Measurements from ENCODE around the gene TPST1.
"Not testable (repeated sequence)": the region's sequence is repeated elsewhere in the genome, so short reads cannot be mapped to it uniquely, and the experiment has no call there.

The TPST1 gene

DNA sequence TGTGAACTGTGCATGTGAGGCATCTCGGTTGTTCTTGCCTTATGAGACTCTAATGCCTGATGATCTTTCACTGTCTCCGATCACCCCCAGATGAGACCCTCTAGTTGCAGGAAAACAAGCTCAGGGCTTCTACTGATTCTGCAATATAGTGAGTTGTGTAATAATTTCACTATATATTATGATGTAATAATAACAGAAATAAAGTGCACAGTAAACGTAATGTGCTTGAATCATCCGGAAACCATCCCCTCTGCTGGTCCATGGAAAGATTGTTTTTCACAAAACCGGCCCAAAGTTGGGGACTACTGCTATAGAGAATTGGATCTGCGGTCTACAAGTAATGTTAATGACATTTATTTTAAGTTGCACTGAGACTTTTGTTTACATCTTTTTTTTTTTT lies 126.7 kb downstream of the TPST1 start:
- peak; percentile 15 for DNase-seq (ENCODE audit: low read depth)

DNA sequence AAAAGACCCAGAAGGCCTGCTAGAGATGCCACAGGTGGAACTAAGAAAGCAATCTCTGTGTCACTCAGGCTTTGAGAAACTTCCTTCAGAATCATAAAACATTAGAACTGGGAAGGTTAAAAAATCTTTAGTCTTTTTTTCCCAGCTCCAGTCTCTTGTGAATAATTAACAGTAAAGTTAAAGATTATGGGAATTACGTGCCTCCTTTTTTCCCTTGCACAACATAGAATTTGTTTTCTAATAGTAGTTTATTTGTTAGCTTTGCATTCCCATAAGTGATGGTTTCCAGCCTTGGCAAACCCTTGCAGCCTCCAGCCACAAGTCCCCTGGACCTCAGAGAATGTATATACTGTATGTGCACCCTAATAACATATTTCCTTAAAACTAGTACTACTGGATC lies 128.3 kb downstream of the TPST1 start:
- no peak for DNase-seq (ENCODE audit: low read depth)

DNA sequence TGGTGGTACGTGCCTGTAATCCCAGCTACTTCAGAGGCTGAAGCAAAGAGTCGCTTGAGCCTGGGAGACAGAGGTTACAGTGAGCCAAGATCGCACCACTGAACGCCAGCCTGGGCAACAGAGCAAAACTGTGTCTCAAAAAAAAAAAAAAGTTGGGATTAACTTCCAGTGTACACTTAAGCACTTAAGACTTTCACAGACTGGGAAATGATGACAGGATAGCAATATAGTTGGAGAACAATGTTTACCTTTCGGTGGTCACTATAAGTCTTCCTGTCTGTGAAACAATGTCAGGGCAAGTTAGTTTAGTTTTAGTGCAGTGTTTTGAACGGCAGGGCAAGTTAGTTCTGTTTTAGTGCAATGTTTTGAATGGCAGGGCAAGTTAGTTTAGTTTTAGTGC lies 130.2 kb downstream of the TPST1 start:
- DNase-seq (ENCODE audit: low read depth) = peak; percentile 47

DNA sequence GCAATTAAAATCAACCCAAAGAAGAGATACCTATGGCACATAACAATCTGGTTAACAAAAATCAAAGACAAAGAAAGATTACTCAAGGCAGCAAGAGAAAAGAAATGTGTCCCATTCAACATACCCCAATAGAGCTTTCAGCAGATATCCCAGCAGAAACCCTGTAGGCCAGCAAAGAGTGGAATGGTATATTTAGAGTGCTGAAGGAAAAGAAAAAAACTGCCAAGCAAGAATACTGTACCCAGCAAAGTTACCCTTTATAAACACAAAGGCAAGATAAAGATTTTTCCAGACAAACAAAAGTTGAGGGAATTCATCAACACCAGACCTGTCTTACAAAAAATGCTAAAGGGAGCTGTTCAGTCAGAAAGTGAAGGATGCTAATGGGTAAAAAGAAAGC lies 131.6 kb downstream of the TPST1 start:
- no peak for DNase-seq (ENCODE audit: low read depth)

DNA sequence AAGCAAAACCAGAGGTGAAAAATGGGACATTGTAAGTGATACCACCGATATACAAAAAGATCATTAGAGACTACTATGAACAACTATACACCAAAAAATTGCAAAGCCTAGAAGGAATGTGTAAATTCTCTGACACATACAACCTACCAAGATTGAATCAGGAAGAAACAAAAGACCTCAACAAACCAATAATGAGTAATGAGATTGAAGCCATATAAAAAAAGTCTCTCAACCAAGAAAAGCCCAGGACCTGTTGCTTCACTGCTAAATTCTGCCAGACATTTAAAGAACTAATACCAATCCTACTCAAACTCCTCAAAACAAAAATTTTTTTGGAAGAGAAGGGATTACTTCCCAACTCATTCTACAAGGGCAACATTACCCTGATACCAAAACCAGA lies 134.0 kb downstream of the TPST1 start:
- DNase-seq (ENCODE audit: low read depth) = no peak

DNA sequence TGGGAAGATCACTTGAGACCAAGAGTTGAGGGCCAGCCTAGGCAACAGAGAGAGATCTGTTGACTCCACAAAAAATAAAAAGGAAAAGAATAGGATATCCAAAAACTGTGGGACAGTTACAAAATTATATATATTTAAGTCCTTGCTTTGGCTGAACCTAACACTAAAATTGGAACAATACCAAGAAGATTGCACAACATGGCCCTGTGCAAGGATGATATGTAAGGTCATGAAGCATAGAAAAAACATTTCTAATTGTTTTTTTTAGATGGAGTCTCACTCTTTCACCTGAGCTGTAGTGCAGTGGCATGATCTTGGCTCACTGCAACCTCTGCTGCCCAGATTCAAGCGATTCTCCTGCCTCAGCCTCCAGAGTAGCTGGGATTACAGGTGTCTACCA lies 139.0 kb downstream of the TPST1 start:
- DNase-seq (ENCODE audit: low read depth) = peak; percentile 84

DNA sequence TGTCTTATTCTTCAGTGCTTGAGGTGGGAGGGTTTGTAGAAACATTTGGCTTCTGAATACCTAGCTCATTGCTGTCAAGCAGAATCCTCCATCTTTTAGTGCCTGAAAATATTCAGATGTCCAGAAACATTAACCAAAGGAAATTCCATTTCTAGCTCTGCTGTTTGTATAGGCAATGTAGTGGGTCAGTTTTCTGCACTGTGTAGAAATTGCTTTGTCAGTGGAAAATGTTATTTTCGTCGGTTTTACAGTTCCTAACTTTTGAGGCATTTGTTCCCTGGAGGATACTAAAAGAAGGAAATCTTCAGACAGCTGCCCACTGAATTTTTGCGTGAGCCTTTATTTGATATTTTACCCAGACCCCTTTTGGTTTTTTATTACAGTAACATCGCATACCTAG lies 143.4 kb downstream of the TPST1 start:
- no peak for DNase-seq (ENCODE audit: low read depth)

DNA sequence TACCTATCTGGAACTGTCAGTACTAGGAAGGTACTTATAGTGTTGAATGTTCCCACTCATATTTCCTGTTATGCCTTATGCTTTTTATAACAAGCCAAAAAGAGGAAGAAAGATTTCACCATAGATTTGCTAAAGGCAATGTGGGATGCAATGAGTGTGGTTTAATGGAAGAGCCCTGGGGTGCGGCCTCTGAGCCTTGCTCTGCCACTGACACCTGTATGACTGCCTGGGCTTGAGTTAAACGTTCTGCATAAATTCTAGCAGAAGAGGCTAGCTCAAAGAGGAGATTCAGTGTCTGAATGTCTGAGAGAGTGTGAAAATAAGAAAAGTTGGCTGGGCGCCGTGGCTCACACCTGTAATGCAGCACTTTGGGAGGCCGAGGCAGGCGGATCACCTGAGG lies 143.8 kb downstream of the TPST1 start:
- no peak for DNase-seq (ENCODE audit: low read depth)

DNA sequence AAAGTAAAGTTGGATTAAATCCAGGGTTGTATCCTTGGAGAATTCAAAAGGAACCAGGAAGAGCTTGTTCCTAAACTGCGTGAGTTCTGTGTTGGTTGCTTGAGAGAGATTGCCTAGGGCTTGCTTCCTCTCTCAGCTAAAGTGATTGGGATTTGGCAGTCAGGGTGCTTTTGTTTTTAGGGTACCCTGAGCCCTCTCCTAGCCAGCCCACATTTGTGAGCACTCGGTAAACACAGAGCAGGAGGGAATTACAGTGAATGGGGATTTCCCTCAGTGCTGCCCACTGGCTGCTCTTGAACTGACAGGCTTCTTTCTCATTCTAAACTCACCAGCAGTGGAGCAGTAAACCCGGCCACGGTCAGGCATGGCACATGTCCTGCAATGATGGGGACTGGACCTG lies 146.9 kb downstream of the TPST1 start:
- peak; percentile 61 for DNase-seq (ENCODE audit: low read depth)

DNA sequence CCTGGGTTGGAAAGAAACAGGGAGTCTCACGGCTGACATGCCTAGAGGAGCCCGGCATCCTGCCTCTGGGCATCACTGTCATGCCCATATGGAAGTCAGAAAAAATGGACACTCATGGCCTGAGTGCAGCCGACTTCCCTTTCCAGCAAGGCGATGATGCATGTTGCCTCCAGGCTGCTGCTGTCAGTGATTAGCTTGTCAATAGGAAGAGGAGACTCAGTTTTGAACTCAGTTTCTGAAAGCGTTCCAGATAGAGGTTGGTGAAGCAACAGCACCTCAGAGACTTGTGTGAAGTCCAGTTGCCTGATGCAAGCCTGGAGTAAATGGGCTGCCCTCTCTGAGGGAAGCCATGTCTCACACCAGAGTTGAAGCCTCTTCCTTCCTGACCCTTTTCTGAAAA lies 148.4 kb downstream of the TPST1 start:
- DNase-seq (ENCODE audit: low read depth) = peak; percentile 87

DNA sequence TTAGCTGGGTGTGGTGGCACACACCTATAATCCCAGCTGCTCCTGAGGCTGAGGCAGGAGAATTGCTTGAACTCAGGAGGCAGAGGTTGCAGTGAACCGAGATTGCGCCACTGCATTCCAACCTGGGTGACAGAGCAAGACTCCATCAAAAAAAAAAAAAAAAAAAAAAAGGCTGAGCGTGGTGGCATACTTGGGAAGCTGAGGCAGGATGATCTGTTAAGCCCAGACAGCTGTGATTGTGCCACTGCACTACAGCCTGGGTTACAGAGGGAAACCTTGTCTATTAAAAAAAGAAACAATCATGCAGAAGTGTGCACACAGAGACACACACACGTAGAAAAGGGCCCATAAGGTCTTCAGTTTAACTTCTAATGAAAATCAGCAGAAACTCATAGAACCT lies 150.6 kb downstream of the TPST1 start:
- DNase-seq (ENCODE audit: low read depth) = peak; percentile 23

DNA sequence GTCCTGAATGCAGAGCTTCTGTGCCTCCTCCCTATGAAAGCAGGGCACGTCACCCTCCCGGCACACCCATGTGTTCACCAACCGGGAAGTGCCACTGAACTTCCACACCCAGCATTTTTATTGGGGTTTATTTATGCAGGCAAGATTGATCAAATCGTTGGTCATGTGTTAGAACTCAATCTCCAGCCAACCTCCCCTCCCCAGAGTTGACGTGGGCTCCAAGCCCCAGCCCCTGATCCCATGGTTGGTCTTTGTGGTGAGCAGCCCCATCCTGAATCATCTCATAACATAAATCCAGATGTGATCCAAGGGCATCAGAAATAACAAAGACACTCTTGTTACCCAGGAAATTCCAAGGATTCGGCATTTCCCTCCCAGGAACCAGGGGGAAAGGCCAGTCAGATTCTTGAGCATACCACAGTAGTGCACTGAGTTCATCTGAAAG lies 151.2 kb downstream of the TPST1 start:
- no peak for DNase-seq (ENCODE audit: low read depth)

DNA sequence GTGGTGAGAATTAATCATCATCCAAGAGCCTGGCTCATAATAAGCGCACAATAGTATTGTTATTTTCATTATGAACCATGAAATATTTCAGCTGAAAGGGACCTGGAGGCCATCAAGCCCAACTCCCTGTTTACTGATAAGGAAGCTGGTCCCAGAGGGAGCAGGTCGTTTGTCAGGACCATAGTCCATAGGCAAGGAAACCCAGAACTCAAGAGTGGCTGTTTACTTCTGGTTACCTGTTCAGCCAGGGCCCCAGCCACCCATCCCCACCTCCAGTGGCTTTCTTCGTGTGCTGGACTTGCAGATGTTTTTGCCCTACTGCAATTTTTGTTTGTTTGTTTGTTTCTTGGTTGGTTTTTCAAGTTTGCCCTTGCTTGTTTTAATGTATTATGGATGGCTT lies 152.0 kb downstream of the TPST1 start:
- no peak for DNase-seq (ENCODE audit: low read depth)

DNA sequence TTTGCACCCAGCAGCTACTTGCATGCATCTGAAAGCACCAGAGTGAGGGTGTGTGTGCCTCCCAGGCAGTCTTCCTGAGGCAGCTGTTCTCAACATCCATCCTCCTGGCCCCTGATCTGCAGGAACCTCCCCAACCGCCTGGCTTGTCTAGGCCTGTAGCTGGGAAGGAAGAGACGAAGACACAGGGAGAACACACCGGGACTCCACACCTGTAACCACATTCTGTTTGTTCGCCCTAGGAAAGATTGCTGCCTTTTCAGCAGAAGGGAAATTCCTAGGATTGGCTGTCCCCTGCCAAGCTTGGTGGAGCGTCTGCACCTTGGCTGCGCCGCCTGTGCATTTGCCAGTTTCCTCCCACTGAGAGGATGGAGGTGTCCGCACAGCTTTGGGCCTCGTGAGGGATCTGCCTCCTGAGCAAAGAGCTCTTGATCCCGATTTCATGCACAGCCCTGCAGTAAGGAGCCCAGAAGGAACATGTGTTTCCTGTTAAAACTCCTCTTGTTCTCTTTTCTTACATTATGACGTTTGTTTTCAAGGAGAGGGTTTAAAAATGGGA lies 154.6 kb downstream of the TPST1 start:
- no peak for DNase-seq (ENCODE audit: low read depth)

DNA sequence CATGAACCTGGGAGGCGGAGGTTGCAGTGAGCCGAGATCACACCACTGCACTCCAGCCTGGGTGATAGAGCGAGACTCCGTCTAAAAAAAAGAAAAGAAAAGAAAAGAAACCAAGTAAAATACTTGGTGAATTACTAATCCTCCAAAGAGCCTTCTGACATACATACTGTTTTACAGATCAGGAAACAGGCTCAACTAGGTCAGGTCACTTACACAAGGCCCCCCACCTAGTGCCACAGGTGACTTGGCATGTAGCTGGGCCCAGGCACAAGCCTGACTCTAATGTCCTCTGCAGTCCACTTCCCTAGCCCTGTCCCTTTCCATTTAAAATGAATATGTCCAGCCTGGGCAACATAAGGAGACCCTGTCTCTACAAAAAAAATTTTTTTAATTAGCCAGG lies 157.0 kb downstream of the TPST1 start:
- peak; percentile 47 for DNase-seq (ENCODE audit: low read depth)

DNA sequence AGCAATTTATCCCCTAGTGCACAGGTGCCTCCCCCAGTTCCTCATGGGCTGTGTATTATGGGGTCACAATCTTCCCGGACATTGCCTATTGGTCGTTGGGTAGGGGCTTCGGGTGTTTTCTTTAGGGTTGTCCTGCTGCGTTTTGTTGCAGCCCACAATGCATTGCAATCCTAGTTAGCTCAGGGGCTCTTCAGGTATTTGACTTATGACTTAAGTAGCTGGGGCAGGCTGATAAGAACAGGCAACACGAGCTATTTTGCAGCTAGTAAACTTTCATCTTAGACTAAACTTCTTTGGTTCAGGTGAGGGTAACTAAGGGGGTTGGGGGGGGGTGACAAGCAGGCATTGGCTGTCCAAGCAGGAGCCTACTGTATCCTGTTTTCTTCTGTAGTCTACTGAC lies 158.5 kb downstream of the TPST1 start:
- DNase-seq (ENCODE audit: low read depth) = no peak

DNA sequence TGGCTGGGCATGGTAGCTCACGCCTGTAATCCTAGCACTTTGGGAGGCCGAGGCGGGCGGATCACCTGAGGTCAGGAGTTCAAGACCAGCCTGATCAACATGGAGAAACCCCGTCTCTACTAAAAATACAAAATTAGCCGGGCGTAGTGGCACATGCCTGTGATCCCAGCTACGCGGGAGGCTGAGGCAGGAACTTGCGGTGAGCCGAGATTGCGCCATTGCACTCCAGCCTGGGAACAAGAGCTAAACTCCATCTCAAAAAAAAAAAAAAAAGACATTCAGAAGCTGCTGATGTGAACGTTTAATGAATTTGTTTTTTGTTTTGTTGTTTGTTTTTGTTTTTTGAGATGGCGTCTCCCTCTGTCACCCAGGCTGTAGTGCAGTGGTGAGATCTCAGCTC lies 159.9 kb downstream of the TPST1 start:
- DNase-seq (ENCODE audit: low read depth) = not testable (repeated sequence)

DNA sequence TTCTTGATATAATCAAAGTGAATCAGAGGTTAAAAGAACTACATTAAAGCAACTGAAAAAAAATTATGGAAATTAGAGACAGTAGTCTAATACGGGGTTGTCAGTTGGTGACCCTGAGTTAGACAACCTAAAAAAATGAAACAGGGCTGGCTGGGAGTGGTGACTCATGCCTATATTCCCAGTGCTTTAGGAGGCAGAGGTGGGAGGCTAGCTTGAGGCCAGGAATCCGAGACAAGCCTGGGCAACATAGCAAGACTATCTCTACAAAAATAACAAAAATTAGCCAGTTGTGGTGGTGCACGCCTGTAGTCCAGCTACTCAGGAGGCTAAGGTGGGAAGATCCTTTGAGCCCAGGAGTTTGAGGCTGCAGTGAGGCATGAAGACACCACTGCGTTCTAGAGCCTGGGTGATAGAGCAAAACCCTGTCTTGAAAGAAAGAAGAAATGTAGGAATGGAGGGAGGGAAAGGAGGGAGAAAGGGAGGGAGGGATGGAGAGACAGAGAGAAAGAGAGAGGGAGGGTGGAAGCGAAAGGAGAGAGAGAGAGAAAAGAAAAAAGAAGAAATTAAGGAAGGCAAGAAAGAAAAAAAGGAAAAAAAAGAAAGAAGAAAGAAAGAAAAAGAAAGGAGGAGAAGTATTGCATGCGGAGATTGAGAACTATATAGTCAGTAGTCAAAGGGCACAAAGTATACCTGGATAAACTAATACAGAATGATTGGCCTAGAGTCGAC lies 166.1 kb downstream of the TPST1 start:
- DNase-seq (ENCODE audit: low read depth) = no peak

DNA sequence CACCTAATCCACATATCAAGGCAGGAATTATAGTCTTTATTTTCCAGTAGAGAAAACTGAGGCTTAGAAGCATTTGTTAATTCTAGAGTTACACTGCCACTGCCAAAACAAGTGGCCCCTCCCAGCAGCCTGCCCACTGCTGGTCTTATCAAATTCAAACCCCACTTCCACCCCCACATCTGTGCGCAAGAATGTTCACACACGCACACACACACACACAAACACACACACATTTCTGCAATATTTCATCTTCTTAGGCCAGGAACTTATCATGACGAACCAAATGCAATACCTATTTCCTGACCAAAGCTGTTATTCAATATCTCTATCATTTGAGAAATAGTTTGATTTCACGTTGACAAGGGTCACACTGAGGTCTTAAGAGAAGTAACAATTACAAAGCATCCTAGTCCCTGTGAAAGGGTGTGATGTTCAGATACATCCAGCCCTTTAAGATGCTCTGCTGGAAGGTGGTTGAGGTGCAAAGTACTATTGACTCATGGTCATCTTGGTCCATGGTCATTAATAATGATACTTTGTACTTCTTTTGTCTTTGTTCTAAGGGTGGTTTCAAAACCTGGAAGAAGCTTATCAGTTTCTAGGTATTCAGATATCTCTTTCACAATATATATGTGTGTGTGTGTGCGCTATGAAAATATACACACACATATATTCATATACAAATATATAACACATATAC lies 169.2 kb downstream of the TPST1 start:
- not testable (repeated sequence) for DNase-seq (ENCODE audit: low read depth)

DNA sequence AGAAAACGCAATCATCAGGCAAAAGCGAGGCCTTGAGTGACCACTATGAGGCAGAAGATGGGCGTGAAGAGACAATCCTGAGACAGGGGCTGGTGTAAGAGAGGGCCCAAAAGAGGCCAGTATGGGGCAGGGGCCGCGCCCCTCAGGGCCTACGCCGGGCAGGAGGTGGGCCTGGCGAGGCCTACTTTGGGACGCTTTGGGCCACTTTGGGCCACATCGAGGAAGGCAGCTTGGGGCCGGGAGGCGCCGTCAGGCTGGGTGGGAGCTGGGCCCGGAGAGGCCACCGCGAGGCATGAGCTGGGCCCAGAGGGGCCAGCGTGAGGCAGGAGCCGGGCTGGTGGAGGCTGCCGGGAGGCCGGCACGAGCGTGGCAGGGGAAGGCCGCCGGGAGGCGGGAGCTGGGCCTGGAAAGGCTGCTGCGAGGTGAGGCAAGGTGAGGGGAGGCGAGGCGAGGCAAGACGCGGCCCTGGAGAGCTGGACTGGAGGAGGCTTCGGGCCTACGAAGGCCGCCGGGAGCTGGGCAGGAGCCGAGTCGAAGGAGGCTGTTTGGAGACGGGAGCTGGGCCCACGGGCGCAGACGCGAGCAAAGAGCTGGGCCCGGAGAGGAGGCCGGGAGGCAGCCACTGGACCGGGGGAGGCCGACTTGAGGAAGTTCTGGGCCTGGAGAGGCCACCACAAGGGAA lies 171.3 kb downstream of the TPST1 start:
- no peak for DNase-seq (ENCODE audit: low read depth)

DNA sequence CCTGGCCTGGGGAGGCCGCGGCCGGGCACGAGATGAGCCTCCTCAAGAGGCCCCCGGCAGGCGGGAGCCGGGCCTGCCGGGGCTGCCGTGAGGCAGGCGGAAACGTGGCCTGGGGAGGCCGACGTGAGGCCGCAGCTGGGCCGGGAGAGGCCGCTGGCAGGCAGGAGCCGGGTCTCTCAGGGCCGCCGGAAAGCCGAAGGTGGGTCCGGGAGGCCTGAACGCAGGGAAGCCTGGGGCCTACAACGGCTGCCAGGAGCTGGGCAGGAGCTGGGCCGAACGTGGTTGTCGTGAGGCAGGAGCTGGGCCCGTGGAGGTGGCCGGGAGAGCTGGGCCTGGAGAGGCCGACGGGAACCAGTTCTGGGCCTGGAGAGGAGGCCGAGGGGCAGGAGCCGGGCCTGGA lies 171.9 kb downstream of the TPST1 start:
- DNase-seq (ENCODE audit: low read depth) = no peak

DNA sequence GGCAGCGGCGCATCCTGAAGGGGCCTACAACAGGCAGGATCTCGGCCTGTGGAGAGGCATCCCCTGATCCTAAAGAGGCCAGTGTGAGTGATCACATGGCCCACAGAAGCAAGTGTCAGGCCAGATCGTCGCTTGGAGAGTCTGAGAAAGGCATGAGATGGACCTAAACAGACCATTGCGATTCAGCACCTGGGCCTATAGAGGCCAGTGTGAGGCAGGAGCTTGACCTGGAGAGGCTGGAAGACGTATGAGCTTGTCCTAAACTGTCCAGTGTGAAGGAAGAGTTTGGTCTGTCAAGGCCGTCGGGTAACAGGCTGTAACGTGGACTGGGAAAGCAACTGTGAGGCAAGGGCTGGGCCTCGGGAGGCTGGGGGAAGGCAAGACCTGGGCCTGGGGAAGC lies 172.6 kb downstream of the TPST1 start:
- DNase-seq (ENCODE audit: low read depth) = no peak

All from iris pigment epithelial cell (primary cell).